Panc1 (cell line): ENCODE data around the gene TP63.

Source experiments
- CTCF ChIP-seq: fragments of 450-650 bp; IDR thresholded peaks from 2 replicates; pipeline ENCODE4 v1.5.1; 2017; ENCODE audit warnings: mild to moderate bottlenecking
- POLR2AphosphoS5 ChIP-seq: IDR thresholded peaks from 2 replicates; pipeline ENCODE4 v1.6.1; 2012; ENCODE audit warnings: mild to moderate bottlenecking, low read depth, low read length, moderate library complexity
- REST ChIP-seq, 2 experiments: IDR thresholded peaks; 2 replicates each; pipeline ENCODE4 v1.6.1; 2011 to 2012; ENCODE audit warnings: low read depth in 2 of 2, control low read depth in 1 of 2, low read length in 1 of 2, mild to moderate bottlenecking in 1 of 2, moderate library complexity in 1 of 2; ENCODE audit not compliant: insufficient read depth in 1 of 2
- SIN3A ChIP-seq: IDR thresholded peaks from 2 replicates; pipeline ENCODE4 v1.6.1; 2012; ENCODE audit warnings: low read depth, mild to moderate bottlenecking, low read length, moderate library complexity, borderline replicate concordance; ENCODE audit not compliant: insufficient read depth
- TCF7L2 ChIP-seq: IDR thresholded peaks from 2 replicates; pipeline ENCODE4 v1.6.1; 2011; ENCODE audit warnings: mild to moderate bottlenecking, low read depth, low read length, inconsistent platforms

GRCh38 chr3:189748046-189748445 lies 116.9 kb downstream of the TP63 start:
- no peak for TF ChIP-seq CTCF
- no peak for TF ChIP-seq POLR2AphosphoS5
- no peak for TF ChIP-seq TCF7L2
- no peak for TF ChIP-seq SIN3A
- no peak for TF ChIP-seq REST (IDR thresholded peaks at IDR 0.05; ENCODE audit: insufficient read depth in 1 of 2, low read depth in 2 of 2, low read length in 1 of 2)
